ENCODE data around the gene CD59.
"Not testable (repeated sequence)": the region's sequence is repeated elsewhere in the genome, so short reads cannot be mapped to it uniquely, and the experiment has no call there.

- not testable (repeated sequence) for TF ChIP-seq CTCF (IDR thresholded peaks at IDR 0.05); POLR2A (IDR thresholded peaks at IDR 0.05); POLR2AphosphoS5 (IDR thresholded peaks at IDR 0.05; ENCODE audit: insufficient read depth in 1 of 2, low read depth in 1 of 2)
Measured at GRCh38 chr11:33678616-33679015, 57.6 kb downstream of the CD59 start.
